HTR-8/SVneo (cell line): ENCODE data around the gene RAB44.
"Not testable (repeated sequence)": the region's sequence is repeated elsewhere in the genome, so short reads cannot be mapped to it uniquely, and the experiment has no call there.

Experiments
- DNase-seq: peaks from one replicate; pipeline ENCODE4 v3.0.0; 2011; ENCODE audit warnings: low spot score, mixed read lengths; ENCODE audit not compliant: insufficient read length
- FAIRE-seq: peaks from 2 replicates; lab custom pipeline; 2011; peaks lifted over from hg19 to GRCh38; lab: Jason Lieb, UNC

Gene RAB44

DNA sequence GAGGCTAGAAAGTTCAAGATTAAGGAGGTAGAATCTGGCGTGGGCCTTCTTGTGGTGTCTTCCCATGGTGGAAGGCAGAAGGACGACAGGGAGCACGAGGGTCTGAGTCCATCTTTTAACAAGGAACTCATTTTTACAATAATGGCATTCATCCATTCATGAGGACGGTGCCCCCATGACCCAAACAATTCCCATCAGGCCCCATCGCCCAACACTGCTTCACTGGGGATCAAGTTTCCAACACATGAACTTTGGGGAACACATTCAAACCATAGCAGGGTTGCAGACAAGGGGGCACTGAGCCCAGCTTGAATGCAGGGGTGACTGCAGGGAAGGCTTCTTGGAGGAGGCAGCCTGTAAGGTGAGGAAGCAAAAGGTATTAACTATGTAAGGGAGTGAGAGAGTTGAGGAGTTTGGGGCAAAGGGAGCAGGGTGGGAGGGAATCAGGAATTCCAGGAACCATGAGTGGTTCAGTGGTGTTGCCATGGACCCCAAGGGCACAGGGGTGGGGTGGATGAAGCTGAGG, 5.5 kb downstream of the RAB44 start:
- DNase-seq = no peak
- no peak for FAIRE-seq

DNA sequence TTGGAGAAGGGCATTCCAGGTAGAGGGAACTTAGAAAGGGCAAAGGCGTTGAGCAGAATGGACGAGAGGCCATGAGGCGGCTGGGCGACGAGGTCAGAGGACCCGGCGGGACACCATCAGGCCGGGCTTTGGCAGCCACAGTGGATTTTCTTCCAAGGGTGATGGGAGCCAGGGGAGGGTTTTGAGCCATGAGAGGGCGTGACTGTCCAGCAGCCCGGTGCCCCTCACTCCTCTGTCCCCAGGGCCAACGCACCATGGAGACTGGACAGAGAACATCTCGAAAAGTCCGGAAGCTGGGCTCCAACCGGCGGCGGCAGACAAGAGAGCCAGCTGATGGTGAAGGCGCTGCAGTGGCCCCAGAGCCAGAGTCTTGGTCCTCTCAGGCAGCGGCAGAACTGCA, 6.4 kb downstream of the RAB44 start:
- no peak for FAIRE-seq

DNA sequence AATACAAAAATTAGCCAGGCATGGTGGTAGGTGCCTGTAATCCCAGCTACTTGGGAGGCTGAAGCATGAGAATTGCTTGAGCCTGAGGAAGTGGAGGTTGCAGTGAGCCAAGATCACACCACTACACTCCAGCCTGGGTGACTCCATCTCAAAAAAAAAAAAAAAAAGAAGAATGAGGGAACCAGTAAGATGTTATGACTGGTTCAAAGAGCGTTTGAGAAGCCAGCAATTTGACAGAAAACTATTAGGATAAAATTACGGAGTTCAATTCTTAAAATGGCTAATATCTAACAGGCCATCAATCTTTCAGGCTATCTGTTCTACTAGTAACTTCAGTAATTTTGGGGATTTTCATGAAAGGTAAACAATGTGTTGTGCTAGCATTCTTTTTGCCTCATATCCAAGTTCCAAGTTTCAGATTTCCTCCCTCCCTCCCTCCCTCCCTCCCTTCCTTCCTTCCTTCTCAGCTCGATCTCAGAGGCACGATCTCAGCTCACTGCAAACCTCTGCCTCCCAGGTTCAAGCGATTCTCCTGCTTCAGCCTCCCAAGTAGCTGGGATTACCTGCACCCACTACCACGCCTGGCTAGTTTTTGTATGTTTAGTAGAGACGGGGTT, 7.4 kb downstream of the RAB44 start:
- DNase-seq, FAIRE-seq: not testable (repeated sequence)

More for the DNA sequence above, 6.4 kb downstream of the RAB44 start:
- no peak for DNase-seq

DNA sequence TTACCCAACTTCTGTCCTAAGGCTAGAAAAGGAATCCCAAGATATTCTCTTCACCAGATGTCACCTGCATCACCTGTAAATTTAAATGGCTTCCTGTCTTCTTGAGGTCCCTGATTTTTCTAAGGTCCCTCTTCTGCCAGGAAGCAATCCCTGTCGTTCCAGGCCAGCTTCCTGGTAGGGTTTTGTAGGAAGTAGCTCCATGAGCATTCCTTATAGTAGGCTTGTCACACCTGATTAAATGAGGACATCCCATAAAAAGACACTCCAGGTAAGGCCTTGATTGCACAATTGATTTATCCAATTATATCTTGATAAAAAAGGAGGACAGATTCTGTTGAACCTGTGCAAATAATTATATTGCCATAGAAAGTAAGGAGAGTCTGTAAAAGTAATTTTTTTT, 8.7 kb downstream of the RAB44 start:
- no peak for FAIRE-seq
- DNase-seq = no peak

DNA sequence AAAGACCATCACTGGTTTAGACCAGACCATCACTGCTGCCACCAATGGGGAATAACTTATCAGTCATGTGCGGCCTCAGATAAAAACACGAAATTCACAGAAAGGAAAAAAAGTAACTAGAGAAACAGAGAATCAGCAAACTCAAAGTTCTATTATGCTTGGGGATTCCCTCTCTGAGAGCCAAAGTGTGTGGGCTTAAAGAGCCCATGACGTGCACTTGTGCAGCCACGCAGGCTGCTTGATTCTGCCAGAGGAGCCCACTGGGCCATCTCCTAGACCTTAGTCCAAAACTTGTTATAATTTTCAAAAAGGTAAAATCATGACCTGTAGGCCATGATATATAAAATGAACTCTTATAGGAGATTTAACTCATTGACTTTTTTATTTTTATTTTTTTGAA, 15.2 kb downstream of the RAB44 start:
- FAIRE-seq = no peak
- DNase-seq = no peak

DNA sequence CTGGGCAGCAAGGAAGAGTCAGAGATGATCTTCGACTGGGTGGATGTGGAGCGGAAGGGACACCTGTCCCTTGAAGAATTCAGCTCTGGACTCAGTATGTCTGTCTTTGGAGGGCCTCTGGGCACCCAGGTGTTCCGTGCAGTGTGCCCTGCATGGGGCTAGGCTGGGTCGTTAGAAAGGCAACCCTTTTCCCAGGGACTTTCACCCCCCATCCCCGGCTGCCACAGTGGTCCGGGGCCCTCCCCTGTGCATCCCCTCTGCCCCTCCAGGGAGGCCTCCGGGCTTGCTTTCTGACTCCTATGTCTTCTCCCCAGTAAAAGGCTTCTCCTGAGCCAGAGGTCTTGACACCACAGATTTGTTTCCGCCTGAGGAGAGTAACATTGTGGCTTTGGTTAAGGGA, 16.2 kb downstream of the RAB44 start:
- no peak for FAIRE-seq
- no peak for DNase-seq

DNA sequence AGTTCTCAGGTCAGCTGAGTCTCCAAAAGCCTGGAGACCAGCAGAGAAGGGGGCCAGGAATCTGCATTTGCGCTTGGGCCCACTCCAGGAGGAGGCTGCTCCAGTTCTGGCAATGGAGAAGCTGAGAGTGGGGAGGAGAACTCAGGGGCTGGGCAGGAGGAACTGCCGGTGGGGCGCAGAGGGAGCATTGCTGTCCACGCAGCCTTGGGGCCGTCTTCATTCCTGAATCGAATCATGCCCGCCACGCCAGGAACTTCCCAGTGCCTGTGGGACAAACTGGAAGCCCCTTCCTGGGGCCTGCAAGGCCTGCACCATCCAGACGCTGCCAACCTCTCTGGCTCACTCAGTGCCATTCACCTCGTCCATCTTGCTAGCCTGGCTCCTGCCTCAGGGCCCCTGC, 16.9 kb downstream of the RAB44 start:
- FAIRE-seq (no peak), DNase-seq (no peak)

DNA sequence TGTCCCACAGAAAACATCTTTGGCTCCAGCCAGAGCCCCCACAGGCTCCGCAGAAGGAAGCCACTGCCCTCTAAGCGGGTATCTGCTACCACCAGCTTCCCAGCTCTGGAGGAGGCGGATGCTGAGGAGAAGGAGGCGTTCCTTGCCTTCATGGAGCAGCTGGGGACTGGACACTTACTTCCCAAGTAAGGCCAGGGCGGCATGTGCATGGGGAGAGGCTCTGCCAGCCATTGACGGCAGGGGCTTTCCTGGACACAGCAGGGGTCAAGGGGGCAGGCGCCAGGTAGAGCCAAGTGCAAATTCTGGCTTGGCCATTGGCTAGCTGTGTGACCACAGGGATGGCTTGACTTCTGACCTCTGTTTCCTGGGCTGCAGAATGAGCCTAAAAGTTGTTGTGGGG, 17.8 kb downstream of the RAB44 start:
- DNase-seq (no peak), FAIRE-seq (no peak)

DNA sequence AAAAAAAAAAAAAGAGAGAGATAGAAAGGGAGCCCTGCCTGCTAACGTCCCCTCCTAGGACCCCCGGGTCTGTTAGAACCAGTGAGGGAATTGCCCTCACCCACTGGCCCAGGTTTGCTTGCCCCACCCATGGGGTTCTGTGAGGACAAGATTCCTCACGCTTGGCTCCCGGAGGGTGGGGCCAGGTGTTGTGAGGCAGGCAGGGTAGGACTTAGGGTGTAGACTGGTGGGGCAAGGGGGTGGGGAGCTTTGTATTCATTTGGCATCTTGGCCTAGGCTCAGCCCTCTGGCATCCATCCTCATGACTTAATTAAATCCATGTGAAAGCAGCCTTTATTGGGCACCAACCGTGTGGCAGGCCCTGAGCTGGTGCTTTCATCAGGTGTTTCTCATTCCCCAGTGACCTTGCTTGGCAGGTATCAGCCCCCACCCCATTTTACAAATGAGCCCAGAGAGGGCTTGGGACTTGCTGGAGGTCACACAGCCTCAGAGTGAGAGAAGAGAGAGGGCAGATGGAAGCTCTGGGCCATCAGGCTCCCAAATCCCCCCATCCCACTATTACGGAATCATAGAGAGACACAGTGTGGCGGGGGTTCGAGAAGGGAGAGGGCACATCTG, 19.0 kb downstream of the RAB44 start:
- no peak for DNase-seq
- no peak for FAIRE-seq

DNA sequence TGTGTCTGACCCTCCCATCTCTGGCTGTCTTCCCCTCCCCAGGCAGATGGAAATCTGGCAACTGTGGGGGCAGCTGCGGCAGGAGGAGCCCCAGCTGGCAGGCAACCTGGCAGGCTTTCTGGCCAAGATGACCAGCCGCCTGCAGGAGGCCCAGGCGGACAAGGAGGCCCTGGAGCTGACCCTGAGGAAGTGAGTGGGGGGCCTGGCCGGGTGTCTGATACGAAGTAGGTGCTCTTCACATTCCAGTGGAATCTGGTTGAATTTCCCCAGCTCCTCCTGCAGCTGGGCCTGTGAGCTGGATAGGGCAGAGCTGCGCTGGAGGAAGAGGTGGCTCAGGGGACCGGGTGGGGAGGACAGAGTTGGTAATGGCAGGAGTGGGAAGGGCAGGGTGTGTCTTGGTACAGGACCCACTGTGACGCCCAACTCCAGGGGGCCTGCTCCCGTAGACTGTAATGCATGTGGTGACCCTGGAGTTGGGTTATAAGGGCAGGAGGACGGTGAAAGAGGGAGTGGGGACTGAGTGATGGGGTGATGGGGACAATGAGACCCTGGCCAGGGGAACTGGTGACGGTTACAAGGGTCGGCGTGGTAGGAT, 19.7 kb downstream of the RAB44 start:
- FAIRE-seq = no peak
- DNase-seq = no peak

DNA sequence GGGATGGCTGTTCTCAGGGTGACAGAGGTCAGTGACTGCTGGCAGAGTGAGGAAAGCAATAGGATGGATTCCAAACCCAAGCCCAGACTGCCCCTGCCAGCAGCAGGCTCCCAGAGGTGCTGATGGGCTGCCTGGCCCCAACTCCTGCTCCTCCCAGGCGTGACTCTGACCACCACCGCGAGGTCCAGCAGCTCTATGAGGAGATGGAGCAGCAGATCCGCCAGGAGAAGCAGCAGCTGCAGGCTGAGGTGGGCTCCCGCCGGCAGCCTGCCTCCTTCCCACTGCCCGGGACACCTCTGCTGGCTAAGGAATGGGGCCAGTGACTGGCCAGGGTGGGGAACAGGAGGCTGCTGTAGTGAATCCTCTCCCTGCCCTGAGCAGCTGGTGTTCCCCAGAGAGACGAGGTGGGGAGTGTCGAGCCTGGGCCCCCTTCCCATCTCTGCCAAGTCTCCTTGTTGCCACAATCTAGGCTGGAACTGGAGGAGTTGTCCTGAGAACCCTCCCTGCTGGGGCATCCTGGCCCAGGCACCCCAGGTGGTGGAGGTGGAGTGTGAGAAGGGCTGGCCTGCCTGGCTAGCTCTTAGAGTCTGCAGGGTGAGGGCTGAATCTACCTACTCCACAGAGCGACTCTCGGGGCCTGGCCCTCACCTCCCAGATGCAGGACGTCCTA, 20.4 kb downstream of the RAB44 start:
- FAIRE-seq (no peak), DNase-seq (no peak)

DNA sequence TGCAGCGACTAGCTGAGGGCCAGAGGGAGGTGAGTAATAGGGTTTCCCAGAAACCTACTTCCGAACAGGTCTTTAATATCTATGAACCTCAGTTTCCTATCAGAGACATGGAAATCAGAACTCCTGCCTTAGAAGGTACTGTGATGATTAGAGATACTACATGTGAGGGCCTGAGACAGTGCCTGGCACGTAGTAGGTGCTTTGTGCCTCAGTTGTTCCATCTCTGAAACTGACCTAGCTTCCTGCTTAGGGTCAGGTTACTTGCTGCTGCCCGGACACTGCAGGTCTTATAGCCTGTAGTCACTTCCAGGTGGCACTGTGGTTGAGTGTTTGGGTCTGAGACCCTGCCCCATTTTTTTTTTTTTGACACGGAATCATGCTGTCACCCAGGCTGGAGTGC, 20.9 kb downstream of the RAB44 start:
- no peak for DNase-seq
- FAIRE-seq = no peak

DNA sequence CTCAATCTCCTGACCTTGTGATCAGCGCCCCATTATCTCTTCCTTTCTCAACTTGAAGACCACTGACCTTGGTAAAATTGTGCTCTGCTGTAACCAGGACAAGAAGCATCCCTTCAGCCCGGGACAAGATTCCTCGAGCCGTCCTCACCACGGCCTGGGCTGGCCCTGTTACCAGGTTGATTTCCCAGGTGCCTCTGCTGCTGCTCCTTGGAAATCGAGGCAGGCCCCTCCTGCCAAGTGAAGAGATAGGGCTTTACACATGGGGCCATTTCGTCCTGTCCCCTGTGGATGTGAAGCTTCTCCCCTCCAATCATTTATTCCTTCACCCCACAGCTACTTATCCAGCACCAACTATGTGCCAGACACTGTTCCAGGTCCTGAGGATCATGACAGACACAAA, 21.5 kb downstream of the RAB44 start:
- no peak for FAIRE-seq
- DNase-seq = no peak

DNA sequence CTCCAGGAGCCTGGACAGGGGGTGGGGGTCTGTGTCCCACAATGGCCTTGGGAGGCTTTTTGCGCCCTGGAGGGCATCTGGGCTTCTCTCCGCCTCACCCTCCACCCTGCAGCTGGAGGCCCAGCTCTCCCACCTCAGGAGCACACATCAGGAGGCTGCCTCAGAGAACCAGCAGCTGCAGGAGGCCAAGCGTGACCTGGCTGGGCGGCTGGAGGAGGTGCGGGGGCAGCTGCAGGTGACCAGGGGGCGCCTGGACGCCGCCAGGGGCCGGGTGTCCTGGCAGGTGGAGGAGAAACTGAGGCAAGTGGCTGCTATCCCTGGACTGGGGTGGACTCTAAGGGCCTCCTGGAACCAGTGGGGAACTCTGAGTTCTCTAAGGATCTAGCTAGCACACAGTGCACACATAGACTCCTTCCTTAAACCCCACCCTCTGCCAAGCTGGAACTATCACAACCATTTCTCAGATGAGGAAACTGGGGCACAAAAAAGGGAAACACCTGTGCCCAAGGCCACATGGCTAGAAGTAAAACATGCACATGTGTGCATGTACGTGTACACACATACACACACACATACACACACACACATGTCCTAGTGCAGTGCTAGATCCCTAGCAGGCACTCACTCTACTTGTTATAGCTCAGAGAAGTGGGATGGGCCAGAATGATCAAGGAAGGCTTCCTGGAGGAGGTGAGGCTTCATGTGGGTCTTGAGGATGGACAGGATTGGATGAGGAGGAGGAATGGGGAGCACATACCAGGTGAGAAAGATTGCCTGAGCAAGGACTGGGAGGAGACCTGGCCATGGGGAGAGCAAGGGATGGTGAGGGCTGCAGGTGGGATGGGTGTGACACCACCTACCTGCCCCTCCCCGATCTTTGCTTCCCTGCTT, 22.9 kb downstream of the RAB44 start:
- FAIRE-seq (peak; percentile 90), DNase-seq (no peak)

DNA sequence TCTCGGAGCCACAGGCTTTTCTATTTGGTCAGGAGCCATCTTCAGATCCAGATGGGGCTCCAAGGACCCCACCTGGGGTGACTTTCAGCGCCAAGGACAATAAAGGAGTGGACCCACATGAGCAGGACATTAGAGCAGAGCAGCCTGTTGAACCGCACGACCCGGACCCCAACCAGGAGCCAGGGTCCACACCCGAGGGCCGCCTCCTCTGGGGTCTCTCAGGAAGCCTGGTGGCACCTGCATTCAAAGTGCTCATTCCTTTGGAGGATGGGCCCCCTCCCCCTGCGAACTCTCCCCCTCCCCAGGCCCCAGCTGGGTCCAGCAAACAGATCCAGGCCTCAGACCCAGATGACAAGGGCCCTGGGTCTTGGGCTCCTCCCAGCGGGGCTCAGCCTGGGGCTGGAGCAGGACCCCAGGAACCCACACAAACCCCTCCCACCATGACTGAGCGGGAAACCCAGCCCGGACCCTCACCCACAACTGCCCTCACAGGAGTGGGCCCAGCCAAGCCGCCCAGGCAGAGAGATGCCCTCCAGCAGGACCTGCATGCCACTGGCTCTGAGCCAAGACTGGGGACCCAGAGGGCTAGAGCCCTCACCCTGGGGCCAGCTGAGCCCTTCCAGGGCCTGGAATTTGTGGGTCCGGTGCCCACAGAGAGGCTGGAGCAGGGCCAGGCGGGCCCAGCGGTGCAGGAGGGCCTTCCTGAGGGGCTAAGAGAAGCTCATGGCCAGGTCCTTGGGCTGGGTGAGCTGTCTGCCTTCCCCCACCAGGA, 23.9 kb downstream of the RAB44 start:
- FAIRE-seq = no peak
- no peak for DNase-seq

DNA sequence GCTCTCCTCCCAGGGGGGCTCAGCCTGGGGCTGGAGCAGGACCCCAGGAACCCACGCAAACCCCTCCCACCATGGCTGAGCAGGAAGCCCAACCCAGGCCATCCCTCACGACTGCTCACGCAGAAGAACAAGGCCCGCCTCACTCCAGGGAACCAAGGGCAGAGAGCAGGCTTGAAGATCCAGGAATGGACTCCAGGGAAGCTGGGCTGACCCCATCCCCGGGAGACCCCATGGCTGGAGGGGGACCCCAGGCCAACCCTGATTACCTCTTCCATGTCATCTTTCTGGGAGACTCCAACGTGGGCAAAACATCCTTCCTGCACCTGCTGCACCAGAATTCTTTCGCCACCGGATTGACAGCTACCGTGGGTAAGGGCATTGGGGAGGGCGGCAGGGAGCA, 24.7 kb downstream of the RAB44 start:
- no peak for FAIRE-seq
- DNase-seq = no peak

DNA sequence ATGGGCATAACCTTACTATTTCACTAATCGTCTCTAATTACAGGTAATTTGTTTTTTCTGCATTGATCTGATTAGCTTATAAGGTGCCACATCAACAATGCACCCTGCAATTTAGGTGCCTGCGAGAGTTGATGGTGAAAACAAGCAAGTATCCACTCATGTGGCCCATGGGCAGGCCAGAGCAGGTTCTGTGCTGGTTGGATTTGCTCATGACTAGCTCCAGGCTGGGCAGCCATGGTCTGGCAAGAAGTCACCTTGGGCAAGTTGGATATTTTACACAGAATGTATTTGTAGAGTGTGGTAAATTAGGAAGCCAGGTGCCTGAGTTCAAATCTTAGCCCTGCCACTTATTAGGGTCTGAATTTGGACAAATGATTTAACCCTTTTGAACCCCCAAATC, 25.3 kb downstream of the RAB44 start:
- no peak for DNase-seq
- FAIRE-seq = no peak

DNA sequence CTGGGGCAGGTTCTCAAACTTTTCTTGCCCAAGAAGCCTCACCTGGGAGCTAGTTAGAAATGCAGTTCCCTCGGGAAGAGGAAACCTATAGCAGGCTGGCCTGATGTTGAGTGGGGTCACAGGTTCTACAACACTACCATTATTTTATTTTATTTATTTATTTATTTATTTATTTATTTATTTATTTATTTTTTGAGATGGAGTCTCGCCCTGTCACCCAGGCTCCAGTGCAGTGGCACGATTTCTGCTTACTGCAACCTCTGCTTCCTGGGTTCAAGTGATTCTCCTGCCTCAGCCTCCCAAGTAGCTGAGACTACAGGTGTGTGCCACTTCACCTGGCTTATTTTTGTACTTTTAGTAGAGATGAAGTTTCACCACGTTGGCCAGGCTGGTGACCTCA, 26.4 kb downstream of the RAB44 start:
- not testable (repeated sequence) for FAIRE-seq, DNase-seq
